GM10248 (cell line): ENCODE measurements around the gene ERBB4.

ENCODE experiments used
- CTCF ChIA-PET: fragments of 300-600 bp; sonication (Branson Sonifier 250); formaldehyde crosslinking; extraction: SDS; loops from one replicate; lab custom pipeline; 2021; ENCODE audit warnings: antibody characterized with exemption; lab: Yijun Ruan, JAX
- POLR2A ChIA-PET: fragments of 350-650 bp; sonication (Branson Sonifier 250); formaldehyde crosslinking; extraction: SDS; loops from one replicate; lab custom pipeline; 2020; ENCODE audit warnings: antibody characterized with exemption; lab: Yijun Ruan, JAX
- DNase-seq: peaks from one replicate; pipeline ENCODE4 v3.0.0; 2012; ENCODE audit errors: extremely low spot score
- TF ChIP-seq, protein P1 (sequence below): IDR thresholded peaks from 2 replicates; pipeline ENCODE4 v1.5.1; 2012; ENCODE audit warnings: mild to moderate bottlenecking, low read depth; ENCODE audit errors: extremely low read depth, missing control alignments, control extremely low read depth

ERBB4 gene

GRCh38 chr2:212392544-212392943 lies 146.1 kb downstream of the ERBB4 start:
- ChIA-PET POLR2A (no interaction called here), CTCF (no interaction called here)
- TF ChIP-seq, protein P1, sequence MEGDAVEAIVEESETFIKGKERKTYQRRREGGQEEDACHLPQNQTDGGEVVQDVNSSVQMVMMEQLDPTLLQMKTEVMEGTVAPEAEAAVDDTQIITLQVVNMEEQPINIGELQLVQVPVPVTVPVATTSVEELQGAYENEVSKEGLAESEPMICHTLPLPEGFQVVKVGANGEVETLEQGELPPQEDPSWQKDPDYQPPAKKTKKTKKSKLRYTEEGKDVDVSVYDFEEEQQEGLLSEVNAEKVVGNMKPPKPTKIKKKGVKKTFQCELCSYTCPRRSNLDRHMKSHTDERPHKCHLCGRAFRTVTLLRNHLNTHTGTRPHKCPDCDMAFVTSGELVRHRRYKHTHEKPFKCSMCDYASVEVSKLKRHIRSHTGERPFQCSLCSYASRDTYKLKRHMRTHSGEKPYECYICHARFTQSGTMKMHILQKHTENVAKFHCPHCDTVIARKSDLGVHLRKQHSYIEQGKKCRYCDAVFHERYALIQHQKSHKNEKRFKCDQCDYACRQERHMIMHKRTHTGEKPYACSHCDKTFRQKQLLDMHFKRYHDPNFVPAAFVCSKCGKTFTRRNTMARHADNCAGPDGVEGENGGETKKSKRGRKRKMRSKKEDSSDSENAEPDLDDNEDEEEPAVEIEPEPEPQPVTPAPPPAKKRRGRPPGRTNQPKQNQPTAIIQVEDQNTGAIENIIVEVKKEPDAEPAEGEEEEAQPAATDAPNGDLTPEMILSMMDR, result no peak
- no peak for DNase-seq

DNA sequence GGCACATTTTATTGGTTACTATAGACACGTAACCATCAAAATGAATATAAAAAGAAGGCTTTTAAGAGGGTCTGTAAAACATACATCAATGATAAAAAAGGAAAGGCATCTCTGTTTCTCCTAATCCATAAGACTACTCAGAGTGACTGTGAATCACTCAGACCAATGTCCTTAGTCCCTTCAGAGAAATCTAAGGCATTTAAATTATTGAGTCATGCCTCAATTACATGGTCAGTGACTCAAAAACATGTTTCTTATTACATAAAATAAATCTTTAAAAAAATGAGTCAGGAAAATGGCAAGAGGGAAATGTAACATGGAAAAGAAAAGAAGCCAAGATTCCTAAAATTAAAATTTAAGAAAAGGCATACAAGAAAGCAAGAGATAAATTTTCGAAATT lies 146.6 kb downstream of the ERBB4 start:
- ChIA-PET POLR2A (no interaction called here), CTCF (no interaction called here)
- TF ChIP-seq, protein P1, result no peak
- no peak for DNase-seq

- ChIA-PET POLR2A (no interaction called here), CTCF (interaction anchor here (1.3 kb wide), 1 partner anchor 10 kb away, joined by 5 read pairs; no protein-coding TSS in a partner anchor)
- TF ChIP-seq, protein P1, result no peak
- DNase-seq, result no peak
Measured at GRCh38 chr2:212387146-212387545, 151.5 kb downstream of the ERBB4 start.

- POLR2A ChIA-PET, result no interaction called here
Measured at GRCh38 chr2:212385241-212385640, 153.4 kb downstream of the ERBB4 start.

DNA sequence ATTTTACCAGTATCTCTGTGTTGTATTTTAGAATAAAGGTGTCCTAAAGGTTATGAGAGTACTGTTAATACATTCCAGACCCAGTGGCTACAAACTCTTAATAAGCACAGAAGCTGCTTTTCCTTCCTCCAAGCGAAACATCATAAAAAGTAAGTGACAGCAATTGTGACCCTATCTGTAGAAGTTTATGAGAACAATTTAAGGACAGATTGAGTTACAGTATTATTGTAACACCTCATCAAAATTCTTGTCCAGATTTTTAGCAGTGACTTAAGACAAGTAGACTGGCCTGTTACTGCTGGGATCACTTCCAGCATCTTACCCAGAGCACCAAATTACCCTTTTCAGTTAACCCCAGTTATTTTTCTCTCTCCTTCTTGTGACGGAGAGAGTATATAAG lies 154.6 kb downstream of the ERBB4 start:
- ChIA-PET CTCF (no interaction called here), POLR2A (no interaction called here)
- no peak for DNase-seq
- TF ChIP-seq, protein P1, result no peak

More at GRCh38 chr2:212385241-212385640, 153.4 kb downstream of the ERBB4 start:
- CTCF ChIA-PET, result no interaction called here
- no peak for DNase-seq
- TF ChIP-seq, protein P1, result no peak

DNA sequence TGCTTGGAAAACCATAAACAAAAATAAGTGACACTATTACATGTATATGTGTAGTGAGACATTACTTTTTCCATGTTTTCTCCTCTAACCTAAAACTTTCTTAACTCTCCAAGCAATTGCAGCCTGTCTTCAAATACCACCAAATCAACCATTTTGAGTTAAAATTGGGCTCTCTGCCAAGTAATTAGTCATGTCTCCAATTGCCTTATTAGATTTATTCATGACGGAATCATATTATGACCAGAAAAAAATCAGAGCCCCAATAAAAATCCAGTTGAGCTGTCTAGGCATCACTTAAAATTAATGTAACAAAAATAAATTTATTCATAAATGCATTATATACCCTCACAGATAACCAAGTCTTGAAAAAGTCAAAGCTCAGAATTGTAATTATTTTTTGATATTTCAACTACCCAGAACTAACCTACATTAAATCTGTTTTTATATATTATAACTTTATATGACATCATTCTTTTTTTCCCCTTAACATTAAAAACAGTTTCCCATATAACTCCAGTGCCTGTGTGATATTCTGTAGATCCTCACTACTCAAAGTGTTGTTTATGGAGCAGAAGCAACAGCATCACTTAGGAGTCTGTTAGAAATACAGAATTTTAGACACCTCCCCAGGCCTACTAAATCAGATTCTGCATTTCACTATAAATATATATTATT lies 157.0 kb downstream of the ERBB4 start:
- TF ChIP-seq, protein P1, result no peak
- no peak for DNase-seq
- ChIA-PET POLR2A (no interaction called here), CTCF (no interaction called here)
